HL-60 (cell line): Measurements from ENCODE around the gene SLC37A3.
"Not testable (repeated sequence)": the region's sequence is repeated elsewhere in the genome, so short reads cannot be mapped to it uniquely, and the experiment has no call there.

ENCODE experiments used
- DNase-seq, 2 experiments: peaks; one replicate each; pipeline ENCODE4 v3.0.0-alpha.2; 2010 to 2020; ENCODE audit warnings: low read depth in 1 of 2, low spot score in 1 of 2
- H3K27ac ChIP-seq: fragments of 250-450 bp; sonication (Bioruptor Pico); replicated peaks from 2 replicates; pipeline ENCODE4 v1.5.1; 2020; ENCODE audit warnings: mild to moderate bottlenecking, moderate library complexity
- H3K27me3 ChIP-seq: fragments of 250-450 bp; sonication (Bioruptor Pico); 2 replicates; pipeline ENCODE4 v1.5.1; 2021; ENCODE audit warnings: mild to moderate bottlenecking, moderate library complexity; ENCODE audit not compliant: insufficient read depth, poor library complexity, severe bottlenecking
- H3K4me3 ChIP-seq: replicated peaks from 2 replicates; pipeline ENCODE4 v1.5.1; 2011; ENCODE audit warnings: mild to moderate bottlenecking, control low read depth, low read length; ENCODE audit not compliant: insufficient read depth
- GABPA ChIP-seq: IDR thresholded peaks from 2 replicates; pipeline ENCODE4 v1.6.1; 2012; ENCODE audit warnings: low read depth
- POLR2AphosphoS5 ChIP-seq: IDR thresholded peaks from 2 replicates; pipeline ENCODE4 v1.6.1; 2012; ENCODE audit warnings: low read depth
- SPI1 ChIP-seq: IDR thresholded peaks from 2 replicates; pipeline ENCODE4 v1.6.1; 2012; ENCODE audit warnings: low read depth, mild to moderate bottlenecking, borderline replicate concordance
- TF ChIP-seq, protein P1 (sequence below): IDR thresholded peaks from one replicate; pipeline ENCODE4 v1.5.1; 2011; ENCODE audit warnings: low read length, control low read depth, inconsistent platforms; ENCODE audit not compliant: insufficient read depth
- TF ChIP-seq, protein P2 (sequence below): IDR thresholded peaks from 2 replicates; pipeline ENCODE4 v1.6.1; 2012; ENCODE audit warnings: low read depth; ENCODE audit not compliant: insufficient replicate concordance

Gene SLC37A3

DNA sequence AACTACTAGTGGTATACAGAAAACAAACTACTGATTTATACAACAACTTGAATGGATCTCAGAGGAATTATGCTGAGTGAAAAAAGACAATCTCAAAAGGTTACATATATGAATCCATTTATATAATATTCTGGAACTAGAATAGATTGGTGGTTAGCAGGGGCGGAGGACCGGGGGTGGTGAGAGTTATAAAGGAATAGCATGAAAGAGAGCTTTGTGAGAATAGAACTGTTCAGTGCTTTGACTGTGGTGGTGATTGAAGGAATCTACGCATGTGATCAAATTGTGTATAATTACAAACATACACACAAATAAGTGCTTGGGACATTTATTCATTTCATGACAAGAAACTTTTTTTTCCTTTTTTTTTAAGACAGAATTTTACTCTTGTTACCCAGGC, 25.2 kb upstream of the SLC37A3 start:
- H3K4me3 ChIP-seq: no peak overlapping the region
- TF ChIP-seq, protein P1, sequence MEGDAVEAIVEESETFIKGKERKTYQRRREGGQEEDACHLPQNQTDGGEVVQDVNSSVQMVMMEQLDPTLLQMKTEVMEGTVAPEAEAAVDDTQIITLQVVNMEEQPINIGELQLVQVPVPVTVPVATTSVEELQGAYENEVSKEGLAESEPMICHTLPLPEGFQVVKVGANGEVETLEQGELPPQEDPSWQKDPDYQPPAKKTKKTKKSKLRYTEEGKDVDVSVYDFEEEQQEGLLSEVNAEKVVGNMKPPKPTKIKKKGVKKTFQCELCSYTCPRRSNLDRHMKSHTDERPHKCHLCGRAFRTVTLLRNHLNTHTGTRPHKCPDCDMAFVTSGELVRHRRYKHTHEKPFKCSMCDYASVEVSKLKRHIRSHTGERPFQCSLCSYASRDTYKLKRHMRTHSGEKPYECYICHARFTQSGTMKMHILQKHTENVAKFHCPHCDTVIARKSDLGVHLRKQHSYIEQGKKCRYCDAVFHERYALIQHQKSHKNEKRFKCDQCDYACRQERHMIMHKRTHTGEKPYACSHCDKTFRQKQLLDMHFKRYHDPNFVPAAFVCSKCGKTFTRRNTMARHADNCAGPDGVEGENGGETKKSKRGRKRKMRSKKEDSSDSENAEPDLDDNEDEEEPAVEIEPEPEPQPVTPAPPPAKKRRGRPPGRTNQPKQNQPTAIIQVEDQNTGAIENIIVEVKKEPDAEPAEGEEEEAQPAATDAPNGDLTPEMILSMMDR: no peak
- TF ChIP-seq POLR2AphosphoS5: no peak
- DNase-seq: no peak
- H3K27me3 ChIP-seq: peaks cover 4% of the 10 kb centered on the region
- H3K27ac ChIP-seq: no peak overlapping the region

DNA sequence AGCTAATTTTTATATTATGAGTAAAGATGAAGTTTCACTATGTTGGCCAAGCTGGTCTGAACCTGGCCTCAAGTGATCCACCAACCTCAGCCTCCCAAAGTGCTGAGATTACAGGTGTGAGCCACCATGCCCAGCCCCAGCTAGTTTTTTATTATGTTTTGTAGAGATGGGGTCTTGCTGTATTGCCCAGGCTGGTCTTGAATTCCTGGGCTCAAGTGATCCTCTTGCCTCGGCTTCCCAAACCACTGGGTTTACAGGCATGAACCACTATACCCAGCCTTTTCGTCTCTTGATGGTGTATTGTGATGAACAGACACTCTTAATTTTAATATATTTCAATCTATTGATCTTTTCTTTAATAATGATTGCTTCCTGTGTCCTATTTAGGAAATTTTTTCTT, 23.2 kb upstream of the SLC37A3 start:
- peaks cover 4% of the 10 kb centered on the region for H3K27me3 ChIP-seq
- H3K4me3 ChIP-seq: no peak overlapping the region
- H3K27ac ChIP-seq: no peak overlapping the region
- no peak for DNase-seq
- TF ChIP-seq, protein P1: no peak
- TF ChIP-seq SPI1 (no peak), GABPA (no peak), POLR2AphosphoS5 (no peak)
- TF ChIP-seq, protein P2, sequence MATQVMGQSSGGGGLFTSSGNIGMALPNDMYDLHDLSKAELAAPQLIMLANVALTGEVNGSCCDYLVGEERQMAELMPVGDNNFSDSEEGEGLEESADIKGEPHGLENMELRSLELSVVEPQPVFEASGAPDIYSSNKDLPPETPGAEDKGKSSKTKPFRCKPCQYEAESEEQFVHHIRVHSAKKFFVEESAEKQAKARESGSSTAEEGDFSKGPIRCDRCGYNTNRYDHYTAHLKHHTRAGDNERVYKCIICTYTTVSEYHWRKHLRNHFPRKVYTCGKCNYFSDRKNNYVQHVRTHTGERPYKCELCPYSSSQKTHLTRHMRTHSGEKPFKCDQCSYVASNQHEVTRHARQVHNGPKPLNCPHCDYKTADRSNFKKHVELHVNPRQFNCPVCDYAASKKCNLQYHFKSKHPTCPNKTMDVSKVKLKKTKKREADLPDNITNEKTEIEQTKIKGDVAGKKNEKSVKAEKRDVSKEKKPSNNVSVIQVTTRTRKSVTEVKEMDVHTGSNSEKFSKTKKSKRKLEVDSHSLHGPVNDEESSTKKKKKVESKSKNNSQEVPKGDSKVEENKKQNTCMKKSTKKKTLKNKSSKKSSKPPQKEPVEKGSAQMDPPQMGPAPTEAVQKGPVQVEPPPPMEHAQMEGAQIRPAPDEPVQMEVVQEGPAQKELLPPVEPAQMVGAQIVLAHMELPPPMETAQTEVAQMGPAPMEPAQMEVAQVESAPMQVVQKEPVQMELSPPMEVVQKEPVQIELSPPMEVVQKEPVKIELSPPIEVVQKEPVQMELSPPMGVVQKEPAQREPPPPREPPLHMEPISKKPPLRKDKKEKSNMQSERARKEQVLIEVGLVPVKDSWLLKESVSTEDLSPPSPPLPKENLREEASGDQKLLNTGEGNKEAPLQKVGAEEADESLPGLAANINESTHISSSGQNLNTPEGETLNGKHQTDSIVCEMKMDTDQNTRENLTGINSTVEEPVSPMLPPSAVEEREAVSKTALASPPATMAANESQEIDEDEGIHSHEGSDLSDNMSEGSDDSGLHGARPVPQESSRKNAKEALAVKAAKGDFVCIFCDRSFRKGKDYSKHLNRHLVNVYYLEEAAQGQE: no peak

DNA sequence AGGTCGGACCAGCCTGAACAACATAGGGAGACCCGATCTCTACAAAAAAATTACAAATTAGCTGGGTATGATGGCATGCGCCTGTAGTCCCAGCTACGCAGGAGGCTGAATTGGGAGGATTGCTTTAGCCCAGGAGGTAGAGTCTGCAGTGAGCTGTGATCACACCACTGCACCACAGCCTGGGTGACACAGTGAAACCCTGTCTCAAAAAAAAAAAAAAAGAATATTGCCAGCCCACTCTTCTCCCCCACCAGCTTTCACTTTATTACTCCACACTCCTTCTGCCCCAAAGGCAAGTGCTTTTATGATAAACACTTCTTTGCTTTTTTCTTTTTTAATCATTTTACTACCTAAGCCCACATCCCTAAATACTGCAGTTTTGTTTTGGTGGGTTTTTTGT, 20.3 kb upstream of the SLC37A3 start:
- H3K4me3 ChIP-seq: no peak overlapping the region
- TF ChIP-seq, protein P2: no peak
- TF ChIP-seq POLR2AphosphoS5 (no peak), SPI1 (no peak), GABPA (no peak)
- TF ChIP-seq, protein P1: no peak
- no peak for DNase-seq
- H3K27me3 ChIP-seq: peaks cover 7% of the 10 kb centered on the region
- H3K27ac ChIP-seq: no peak overlapping the region

DNA sequence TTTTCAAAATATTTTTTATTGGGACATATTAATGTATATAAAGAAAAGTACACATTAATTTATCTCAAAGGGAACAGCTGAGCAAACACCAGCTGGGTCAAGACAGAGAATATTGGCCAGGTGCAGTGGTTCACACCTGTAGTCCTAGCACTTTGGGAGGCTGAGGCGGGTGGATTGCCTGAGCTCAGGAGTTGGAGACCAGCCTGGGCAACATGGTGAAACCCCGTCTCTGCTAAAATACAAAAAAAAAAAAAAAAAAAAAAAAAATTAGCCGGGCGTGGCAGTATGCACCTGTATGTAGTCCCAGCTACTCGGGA, 19.8 kb upstream of the SLC37A3 start:
- H3K4me3 ChIP-seq, H3K27ac ChIP-seq, H3K27me3 ChIP-seq, DNase-seq: not testable (repeated sequence)
